ENCODE data around the gene LMO7. TPM values are rescaled to one million over a fixed set of nuclear protein-coding genes. Genes with fewer than 3 reads are reported as not detected.

The LMO7 gene
- total RNA-seq, 1 donor from 2014 or later = 239 TPM

DNA sequence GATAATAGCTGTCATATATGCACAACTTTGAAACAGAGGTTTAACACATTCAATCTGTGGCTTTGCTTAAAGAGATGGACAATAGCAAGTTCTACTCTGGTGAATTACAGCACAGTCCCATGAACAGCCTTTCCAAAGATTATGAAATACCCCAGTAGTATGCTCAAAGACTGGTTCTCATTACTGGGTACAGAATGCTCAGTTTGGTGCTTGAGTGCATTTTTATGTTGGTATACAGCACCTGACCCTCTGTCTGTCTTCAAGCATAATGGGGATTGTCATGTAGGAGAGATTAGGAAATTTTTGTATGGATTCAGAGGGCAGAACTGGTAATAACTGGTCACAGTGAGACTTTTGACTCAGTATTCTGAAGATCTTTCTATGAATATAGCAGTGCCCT lies 7.6 kb downstream of the LMO7 start:
- peak overlapping the region; percentile 70 for H3K27ac Mint-ChIP-seq (ENCODE audit: unreplicated experiment)
- no peaks in the 10 kb centered on the region for H3K27me3 Mint-ChIP-seq (ENCODE audit: unreplicated experiment)
- TF ChIP-seq, protein P1, sequence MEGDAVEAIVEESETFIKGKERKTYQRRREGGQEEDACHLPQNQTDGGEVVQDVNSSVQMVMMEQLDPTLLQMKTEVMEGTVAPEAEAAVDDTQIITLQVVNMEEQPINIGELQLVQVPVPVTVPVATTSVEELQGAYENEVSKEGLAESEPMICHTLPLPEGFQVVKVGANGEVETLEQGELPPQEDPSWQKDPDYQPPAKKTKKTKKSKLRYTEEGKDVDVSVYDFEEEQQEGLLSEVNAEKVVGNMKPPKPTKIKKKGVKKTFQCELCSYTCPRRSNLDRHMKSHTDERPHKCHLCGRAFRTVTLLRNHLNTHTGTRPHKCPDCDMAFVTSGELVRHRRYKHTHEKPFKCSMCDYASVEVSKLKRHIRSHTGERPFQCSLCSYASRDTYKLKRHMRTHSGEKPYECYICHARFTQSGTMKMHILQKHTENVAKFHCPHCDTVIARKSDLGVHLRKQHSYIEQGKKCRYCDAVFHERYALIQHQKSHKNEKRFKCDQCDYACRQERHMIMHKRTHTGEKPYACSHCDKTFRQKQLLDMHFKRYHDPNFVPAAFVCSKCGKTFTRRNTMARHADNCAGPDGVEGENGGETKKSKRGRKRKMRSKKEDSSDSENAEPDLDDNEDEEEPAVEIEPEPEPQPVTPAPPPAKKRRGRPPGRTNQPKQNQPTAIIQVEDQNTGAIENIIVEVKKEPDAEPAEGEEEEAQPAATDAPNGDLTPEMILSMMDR (IDR thresholded peaks at IDR 0.05) = no peak
- no peaks in the 10 kb centered on the region for H3K9me3 Mint-ChIP-seq (ENCODE audit: unreplicated experiment)
- H3K4me1 Mint-ChIP-seq (ENCODE audit: unreplicated experiment) = peaks cover 80% of the 10 kb centered on the region
- DNase-seq (ENCODE audit: extremely low spot score, unreplicated experiment) = no peak
- H3K36me3 Mint-ChIP-seq (ENCODE audit: unreplicated experiment) = peaks cover 18% of the 10 kb centered on the region
- no peak overlapping the region for H3K4me3 Mint-ChIP-seq (ENCODE audit: unreplicated experiment)

DNA sequence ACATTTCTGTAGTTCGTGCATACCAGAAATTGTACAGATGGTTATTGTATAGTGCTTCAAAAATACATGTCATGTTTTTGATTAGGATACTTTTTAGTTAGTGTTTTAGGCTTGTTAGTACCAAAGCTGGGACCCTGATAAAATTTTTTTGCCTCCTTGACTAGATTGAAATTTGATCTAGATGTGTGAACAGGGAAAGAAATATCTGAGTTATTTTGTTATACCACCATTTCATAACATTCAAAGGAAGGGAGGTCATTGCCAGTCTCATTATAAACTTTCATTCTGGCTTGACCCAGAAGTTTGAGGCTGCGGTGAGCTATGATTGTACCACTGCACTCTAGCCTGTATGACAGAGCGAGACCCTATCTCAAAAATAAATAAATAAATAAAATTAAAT lies 9.0 kb downstream of the LMO7 start:
- Mint-ChIP-seq H3K4me3 (ENCODE audit: unreplicated experiment) (peak overlapping the region; percentile 0), H3K4me1 (ENCODE audit: unreplicated experiment) (peaks cover 78% of the 10 kb centered on the region), H3K27me3 (ENCODE audit: unreplicated experiment) (no peaks in the 10 kb centered on the region), H3K9me3 (ENCODE audit: unreplicated experiment) (no peaks in the 10 kb centered on the region), H3K27ac (ENCODE audit: unreplicated experiment) (peak overlapping the region; percentile 70), H3K36me3 (ENCODE audit: unreplicated experiment) (peaks cover 18% of the 10 kb centered on the region)
- no peak for DNase-seq (ENCODE audit: extremely low spot score, unreplicated experiment)
- TF ChIP-seq, protein P1 (IDR thresholded peaks at IDR 0.05) = no peak

DNA sequence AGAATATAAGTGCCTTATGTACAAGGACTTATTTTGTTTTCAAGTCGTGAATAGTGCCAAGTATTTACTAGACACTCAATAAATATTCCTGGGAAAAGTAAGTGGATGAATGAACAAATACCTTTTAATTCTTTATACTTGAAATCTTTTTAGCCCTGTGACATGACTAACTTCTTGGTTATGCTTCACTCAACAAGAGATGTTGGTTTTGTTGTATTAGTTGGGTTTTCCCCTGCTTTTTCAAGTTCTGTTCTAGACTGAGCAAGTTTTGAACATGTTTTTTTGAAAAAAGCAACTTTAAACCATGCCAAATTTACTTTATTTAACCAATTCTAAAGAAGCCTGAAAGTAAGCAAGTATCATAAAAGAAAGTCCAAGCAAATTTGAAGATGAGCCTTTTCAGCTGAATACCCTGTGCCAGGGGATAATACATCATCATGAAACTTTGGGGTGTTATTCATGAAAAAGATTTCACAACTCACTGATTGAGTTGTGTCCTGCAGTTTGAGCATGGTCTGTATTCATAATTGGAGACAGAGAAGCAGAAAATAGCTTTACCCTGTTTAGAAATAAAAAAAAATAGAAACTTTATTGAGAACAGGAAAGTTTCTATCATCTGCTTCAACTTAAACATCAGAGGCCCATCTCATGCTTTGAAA lies 11.1 kb downstream of the LMO7 start:
- H3K27me3 Mint-ChIP-seq (ENCODE audit: unreplicated experiment) = no peaks in the 10 kb centered on the region
- peaks cover 16% of the 10 kb centered on the region for H3K36me3 Mint-ChIP-seq (ENCODE audit: unreplicated experiment)
- no peak for DNase-seq (ENCODE audit: extremely low spot score, unreplicated experiment)
- peaks cover 72% of the 10 kb centered on the region for H3K4me1 Mint-ChIP-seq (ENCODE audit: unreplicated experiment)
- TF ChIP-seq, protein P1 (IDR thresholded peaks at IDR 0.05) = no peak
- no peaks in the 10 kb centered on the region for H3K9me3 Mint-ChIP-seq (ENCODE audit: unreplicated experiment)
- H3K27ac Mint-ChIP-seq (ENCODE audit: unreplicated experiment) = no peak overlapping the region
- H3K4me3 Mint-ChIP-seq (ENCODE audit: unreplicated experiment) = no peak overlapping the region

DNA sequence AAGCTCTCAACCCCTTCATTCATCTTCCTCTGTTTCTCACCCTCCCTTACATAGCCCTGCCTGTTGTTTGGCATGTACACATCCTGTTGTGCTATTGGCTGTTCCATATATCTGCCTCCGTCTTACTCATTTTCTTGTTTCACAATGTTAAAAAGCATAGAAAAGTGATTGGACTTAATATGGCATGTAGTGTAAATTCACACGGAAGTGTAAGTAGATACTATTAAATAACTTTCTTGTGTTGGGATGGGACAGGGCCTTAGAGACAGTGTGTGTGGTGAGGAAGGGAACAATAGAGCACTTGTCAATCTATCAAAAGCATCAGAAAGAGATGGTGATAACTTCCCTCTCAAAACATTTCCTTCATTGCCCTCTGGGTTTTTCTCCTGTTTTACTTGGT lies 12.3 kb downstream of the LMO7 start:
- DNase-seq (ENCODE audit: extremely low spot score, unreplicated experiment) = no peak
- H3K36me3 Mint-ChIP-seq (ENCODE audit: unreplicated experiment) = peaks cover 17% of the 10 kb centered on the region
- peak overlapping the region; percentile 4 for H3K27ac Mint-ChIP-seq (ENCODE audit: unreplicated experiment)
- no peaks in the 10 kb centered on the region for H3K9me3 Mint-ChIP-seq (ENCODE audit: unreplicated experiment)
- no peaks in the 10 kb centered on the region for H3K27me3 Mint-ChIP-seq (ENCODE audit: unreplicated experiment)
- no peak overlapping the region for H3K4me3 Mint-ChIP-seq (ENCODE audit: unreplicated experiment)
- H3K4me1 Mint-ChIP-seq (ENCODE audit: unreplicated experiment) = peaks cover 79% of the 10 kb centered on the region
- TF ChIP-seq, protein P1 (IDR thresholded peaks at IDR 0.05) = no peak

DNA sequence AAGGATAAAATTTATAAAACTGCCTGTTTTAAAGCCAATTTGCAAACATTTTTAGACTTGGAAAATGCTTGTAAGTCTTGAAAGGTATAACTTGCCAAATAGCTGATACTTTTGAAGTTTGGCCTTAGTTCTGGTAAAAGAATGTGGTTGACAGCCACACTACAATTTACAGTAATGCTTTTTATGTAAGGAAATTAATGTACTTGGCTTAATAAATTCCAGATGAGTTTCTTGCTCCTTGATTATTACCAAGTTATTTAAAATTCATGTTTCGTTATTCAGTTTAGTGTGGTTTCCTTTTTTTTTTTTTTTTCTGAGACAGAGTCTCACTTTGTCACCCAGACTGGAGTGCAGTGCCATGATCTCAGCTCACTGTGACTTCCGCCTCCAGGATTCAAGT lies 14.9 kb downstream of the LMO7 start:
- DNase-seq (ENCODE audit: extremely low spot score, unreplicated experiment) = no peak
- Mint-ChIP-seq H3K4me1 (ENCODE audit: unreplicated experiment) (peaks cover 64% of the 10 kb centered on the region), H3K27ac (ENCODE audit: unreplicated experiment) (no peak overlapping the region), H3K27me3 (ENCODE audit: unreplicated experiment) (no peaks in the 10 kb centered on the region), H3K4me3 (ENCODE audit: unreplicated experiment) (no peak overlapping the region), H3K9me3 (ENCODE audit: unreplicated experiment) (no peaks in the 10 kb centered on the region), H3K36me3 (ENCODE audit: unreplicated experiment) (peaks cover 24% of the 10 kb centered on the region)
- TF ChIP-seq, protein P1 (IDR thresholded peaks at IDR 0.05) = no peak
